VCaP (cell line): ENCODE measurements around the gene GLE1.

Experiments
- H3K27ac ChIP-seq: fragments of 450-650 bp; 2 replicates; pipeline ENCODE4 v1.5.1; 2017
- CTCF ChIP-seq: fragments of 450-650 bp; conservative IDR thresholded peaks from 2 replicates; pipeline ENCODE4 v1.5.1; 2017; ENCODE audit warnings: mild to moderate bottlenecking, moderate library complexity

The GLE1 gene

GRCh38 chr9:128469070-128469469, 35.4 kb upstream of the GLE1 start:
- H3K27ac ChIP-seq: no peak overlapping the region
- TF ChIP-seq CTCF: no peak

GRCh38 chr9:128470560-128470959, 34.0 kb upstream of the GLE1 start:
- H3K27ac ChIP-seq: no peak overlapping the region
- no peak for TF ChIP-seq CTCF

- no peak for TF ChIP-seq CTCF
- H3K27ac ChIP-seq: no peak overlapping the region
Observed at GRCh38 chr9:128473104-128473503, 31.4 kb upstream of the GLE1 start.

DNA sequence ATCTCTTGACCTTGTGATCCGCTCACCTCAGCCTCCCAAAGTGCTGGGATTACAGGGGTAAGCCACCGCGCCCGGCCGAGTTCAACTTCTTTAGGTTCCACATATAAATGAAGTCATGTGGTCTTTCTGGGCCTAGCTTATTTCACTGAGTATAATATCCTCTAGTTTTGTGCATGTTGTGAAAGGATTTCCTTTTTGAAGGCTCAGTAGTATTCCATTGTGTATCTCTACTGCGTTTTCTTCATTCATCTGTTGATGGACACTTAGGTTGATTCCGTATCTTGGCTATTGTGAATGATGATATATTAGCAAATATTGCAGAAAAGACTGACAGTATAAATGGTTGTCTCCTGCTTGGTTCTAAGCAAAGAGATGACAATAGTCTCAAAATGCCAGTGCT, 28.7 kb upstream of the GLE1 start:
- H3K27ac ChIP-seq: no peak overlapping the region
- TF ChIP-seq CTCF: no peak

- no peak for TF ChIP-seq CTCF
- H3K27ac ChIP-seq: no peak overlapping the region
Observed at GRCh38 chr9:128479262-128479661, 25.3 kb upstream of the GLE1 start.

DNA sequence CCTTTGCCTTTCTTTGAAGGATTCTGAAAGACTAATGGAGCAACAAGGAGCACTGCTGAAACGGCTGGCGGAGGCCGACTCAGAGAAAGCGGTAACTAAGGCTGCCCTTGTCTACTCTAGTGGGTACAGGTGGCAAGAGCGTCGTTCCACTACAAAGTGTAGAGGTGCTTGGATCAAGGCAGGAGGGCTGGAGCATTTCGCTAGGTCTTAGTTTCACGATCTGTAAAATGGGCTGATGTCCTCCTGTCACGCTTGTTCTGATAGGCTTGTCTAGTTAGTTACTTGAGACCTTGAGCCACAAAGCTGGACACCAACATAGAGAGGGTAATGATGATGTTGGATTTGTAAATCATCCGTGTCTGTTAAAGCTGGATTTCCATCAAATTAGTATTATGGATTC, 23.0 kb upstream of the GLE1 start:
- H3K27ac ChIP-seq: no peak overlapping the region
- no peak for TF ChIP-seq CTCF

DNA sequence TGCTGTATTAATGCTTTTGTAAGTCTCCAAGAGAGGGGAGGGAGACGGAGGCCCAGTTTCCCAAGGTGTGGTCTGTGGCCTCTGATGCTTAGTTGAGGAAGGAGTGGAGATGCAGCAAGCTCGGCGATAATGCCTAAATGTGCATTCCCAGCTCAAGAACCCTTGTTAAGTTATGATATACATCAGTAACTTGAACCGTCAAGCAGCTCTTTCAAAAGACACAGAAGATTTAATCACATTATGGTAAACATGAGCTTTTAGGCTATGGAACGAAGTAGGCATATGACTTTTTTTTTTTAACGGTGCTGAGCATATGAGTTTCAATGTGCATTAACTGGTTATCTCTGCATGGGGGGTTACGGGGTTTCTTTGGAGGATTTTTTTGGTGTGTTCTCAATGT, 22.3 kb upstream of the GLE1 start:
- no peak for TF ChIP-seq CTCF
- H3K27ac ChIP-seq: no peak overlapping the region
